Panc1 (cell line): ENCODE measurements around the gene GRIP1. TPM values are rescaled to one million over a fixed set of nuclear protein-coding genes. Genes with fewer than 3 reads are reported as not detected.

Source experiments
- ATAC-seq: fragments of 200-7000 bp; cut with Tn5 transposase; 2 replicates; pipeline ENCODE4 v1.9.1; 2020; ENCODE audit warnings: mild to moderate bottlenecking, moderate library complexity
- BruUV-seq: library from RNA; stranded (reverse); fragments of 400-500 nt; replicated peaks from 2 replicates; lab custom pipeline; 2021; lab: Mats Ljungman, UMichigan
- CTCF ChIA-PET: fragments of 300-600 bp; sonication (Branson Sonifier 250); formaldehyde crosslinking; loops from one replicate; lab custom pipeline; 2022; ENCODE audit warnings: antibody characterized with exemption; lab: Charles Lee
- POLR2A ChIA-PET: fragments of 300-600 bp; sonication (Branson Sonifier 250); formaldehyde crosslinking; loops from one replicate; lab custom pipeline; 2022; ENCODE audit warnings: antibody characterized with exemption; lab: Charles Lee
- DNase-seq: peaks from one replicate; pipeline ENCODE4 v3.0.0-alpha.2; 2010; ENCODE audit warnings: low read depth, low spot score
- H3K27ac ChIP-seq: 2 replicates; pipeline ENCODE4 v1.5.1; 2011; ENCODE audit warnings: mild to moderate bottlenecking, low read length, inconsistent platforms
- H3K27me3 ChIP-seq: fragments of 200-500 bp; sonication (Bioruptor generic); 2 replicates; pipeline ENCODE4 v1.6.0; 2014; ENCODE audit warnings: low read length, inconsistent platforms; ENCODE audit not compliant: control insufficient read depth, insufficient read depth
- H3K36me3 ChIP-seq: fragments of 200-500 bp; sonication (Bioruptor generic); 2 replicates; pipeline ENCODE4 v1.5.1; 2014; ENCODE audit warnings: inconsistent platforms, mild to moderate bottlenecking, low read length, moderate library complexity; ENCODE audit not compliant: control insufficient read depth, insufficient read depth
- H3K4me1 ChIP-seq: 2 replicates; pipeline ENCODE4 v1.5.1; 2011; ENCODE audit warnings: inconsistent platforms, mild to moderate bottlenecking, low read length, moderate library complexity; ENCODE audit not compliant: control insufficient read depth, insufficient read depth
- H3K4me3 ChIP-seq, 2 experiments: 2 replicates each; pipeline ENCODE4 v1.5.1; 2011 to 2012; ENCODE audit warnings: low read depth in 2 of 2, low read length in 2 of 2, mild to moderate bottlenecking in 2 of 2, inconsistent platforms in 1 of 2, moderate library complexity in 1 of 2
- H3K9me3 ChIP-seq: fragments of 200-500 bp; sonication (Bioruptor generic); 2 replicates; pipeline ENCODE4 v1.5.1; 2014; ENCODE audit warnings: low read depth, mild to moderate bottlenecking, inconsistent platforms, low read length, moderate library complexity; ENCODE audit not compliant: control insufficient read depth, insufficient read depth
- CTCF ChIP-seq: fragments of 450-650 bp; IDR thresholded peaks from 2 replicates; pipeline ENCODE4 v1.5.1; 2017; ENCODE audit warnings: mild to moderate bottlenecking
- POLR2AphosphoS5 ChIP-seq: IDR thresholded peaks from 2 replicates; pipeline ENCODE4 v1.6.1; 2012; ENCODE audit warnings: mild to moderate bottlenecking, low read depth, low read length, moderate library complexity
- SIN3A ChIP-seq: IDR thresholded peaks from 2 replicates; pipeline ENCODE4 v1.6.1; 2012; ENCODE audit warnings: low read depth, mild to moderate bottlenecking, low read length, moderate library complexity, borderline replicate concordance; ENCODE audit not compliant: insufficient read depth
- TCF7L2 ChIP-seq: IDR thresholded peaks from 2 replicates; pipeline ENCODE4 v1.6.1; 2011; ENCODE audit warnings: mild to moderate bottlenecking, low read depth, low read length, inconsistent platforms
- in situ Hi-C: cut with HindIII; loops from 2 replicates; pipeline ENCODE4 v1.10.0; 2016; ENCODE audit warnings: low sequenced_read_pairs, low pct_unique_long_range_greater_than_20kb
- intact Hi-C: fragments of 100-400 bp; cut with micrococcal nuclease; formaldehyde crosslinking; loops from one replicate; pipeline ENCODE4 v1.10.0; 2022; ENCODE audit not compliant: unreplicated experiment
- total RNA-seq: library from RNA; stranded (reverse); gene quantifications from one replicate; pipeline ENCODE4 v1.2.1, GENCODE V29; 2021; ENCODE audit not compliant: unreplicated experiment
- TF ChIP-seq, protein P1 (sequence below), 2 experiments: IDR thresholded peaks; 2 replicates each; pipeline ENCODE4 v1.6.1; 2011 to 2012; ENCODE audit warnings: low read depth in 2 of 2, control low read depth in 1 of 2, low read length in 1 of 2, mild to moderate bottlenecking in 1 of 2, moderate library complexity in 1 of 2; ENCODE audit not compliant: insufficient read depth in 1 of 2

The GRIP1 gene
- total RNA-seq, 1 experiment from 2014 or later: 9.2 TPM

- DNase-seq (no peak), ATAC-seq (no peak)
- H3K4me1 ChIP-seq: no peaks in the 10 kb centered on the region
- POLR2A ChIA-PET: no interaction called here
- no peak overlapping the region for H3K27ac ChIP-seq
- BruUV-seq: no TSS peak
- CTCF ChIA-PET: no interaction called here
- no peaks in the 10 kb centered on the region for H3K36me3 ChIP-seq
- in situ Hi-C loops (no loop called here), intact Hi-C loops (no loop called here)
- H3K4me3 ChIP-seq: no peak overlapping the region
- TF ChIP-seq POLR2AphosphoS5 (no peak), CTCF (no peak), TCF7L2 (no peak), SIN3A (no peak)
- TF ChIP-seq, protein P1, sequence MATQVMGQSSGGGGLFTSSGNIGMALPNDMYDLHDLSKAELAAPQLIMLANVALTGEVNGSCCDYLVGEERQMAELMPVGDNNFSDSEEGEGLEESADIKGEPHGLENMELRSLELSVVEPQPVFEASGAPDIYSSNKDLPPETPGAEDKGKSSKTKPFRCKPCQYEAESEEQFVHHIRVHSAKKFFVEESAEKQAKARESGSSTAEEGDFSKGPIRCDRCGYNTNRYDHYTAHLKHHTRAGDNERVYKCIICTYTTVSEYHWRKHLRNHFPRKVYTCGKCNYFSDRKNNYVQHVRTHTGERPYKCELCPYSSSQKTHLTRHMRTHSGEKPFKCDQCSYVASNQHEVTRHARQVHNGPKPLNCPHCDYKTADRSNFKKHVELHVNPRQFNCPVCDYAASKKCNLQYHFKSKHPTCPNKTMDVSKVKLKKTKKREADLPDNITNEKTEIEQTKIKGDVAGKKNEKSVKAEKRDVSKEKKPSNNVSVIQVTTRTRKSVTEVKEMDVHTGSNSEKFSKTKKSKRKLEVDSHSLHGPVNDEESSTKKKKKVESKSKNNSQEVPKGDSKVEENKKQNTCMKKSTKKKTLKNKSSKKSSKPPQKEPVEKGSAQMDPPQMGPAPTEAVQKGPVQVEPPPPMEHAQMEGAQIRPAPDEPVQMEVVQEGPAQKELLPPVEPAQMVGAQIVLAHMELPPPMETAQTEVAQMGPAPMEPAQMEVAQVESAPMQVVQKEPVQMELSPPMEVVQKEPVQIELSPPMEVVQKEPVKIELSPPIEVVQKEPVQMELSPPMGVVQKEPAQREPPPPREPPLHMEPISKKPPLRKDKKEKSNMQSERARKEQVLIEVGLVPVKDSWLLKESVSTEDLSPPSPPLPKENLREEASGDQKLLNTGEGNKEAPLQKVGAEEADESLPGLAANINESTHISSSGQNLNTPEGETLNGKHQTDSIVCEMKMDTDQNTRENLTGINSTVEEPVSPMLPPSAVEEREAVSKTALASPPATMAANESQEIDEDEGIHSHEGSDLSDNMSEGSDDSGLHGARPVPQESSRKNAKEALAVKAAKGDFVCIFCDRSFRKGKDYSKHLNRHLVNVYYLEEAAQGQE (IDR thresholded peaks at IDR 0.05; ENCODE audit: insufficient read depth in 1 of 2, low read depth in 2 of 2, low read length in 1 of 2): no peak
- H3K27me3 ChIP-seq: peaks cover 2% of the 10 kb centered on the region
- H3K9me3 ChIP-seq: no peaks in the 10 kb centered on the region
These were observed 11.0 kb downstream of the GRIP1 start for GRCh38 chr12:66667906-66668305.

DNA sequence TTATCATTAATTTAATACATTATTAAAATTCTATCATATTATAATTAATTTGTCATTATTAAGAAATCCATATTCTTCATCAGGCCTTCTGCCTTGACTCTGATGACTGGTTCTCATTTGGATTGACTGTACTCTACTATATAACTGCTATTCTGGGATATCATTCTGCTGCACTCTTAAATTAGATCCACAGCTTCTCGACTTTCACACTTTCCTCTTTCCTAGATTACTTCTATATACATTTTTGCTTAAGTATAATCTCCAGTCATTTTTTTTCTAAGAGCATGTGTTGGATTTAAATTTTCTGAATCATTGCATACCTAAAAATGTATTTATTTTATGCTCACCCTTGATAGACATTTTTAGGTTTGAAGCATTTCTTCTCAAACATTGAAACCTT, 12.4 kb downstream of the GRIP1 start:
- ChIA-PET CTCF (no interaction called here), POLR2A (no interaction called here)
- Histone ChIP-seq H3K27me3 (no peaks in the 10 kb centered on the region; the same call in 1 of the 2 replicates), H3K9me3 (no peaks in the 10 kb centered on the region), H3K4me3 (no peak overlapping the region), H3K4me1 (no peaks in the 10 kb centered on the region), H3K36me3 (no peaks in the 10 kb centered on the region), H3K27ac (no peak overlapping the region)
- intact Hi-C loops (no loop called here), in situ Hi-C loops (no loop called here)
- BruUV-seq: no TSS peak
- DNase-seq: no peak
- TF ChIP-seq POLR2AphosphoS5 (no peak), SIN3A (no peak), TCF7L2 (no peak), CTCF (no peak)
- TF ChIP-seq, protein P1 (IDR thresholded peaks at IDR 0.05; ENCODE audit: insufficient read depth in 1 of 2, low read depth in 2 of 2, low read length in 1 of 2): no peak
- ATAC-seq: no peak
